Measurements from ENCODE around the gene DOHH.
A peak's percentile ranks its signal among the peaks of the same experiment; 100 is the strongest.

DOHH gene

DNA sequence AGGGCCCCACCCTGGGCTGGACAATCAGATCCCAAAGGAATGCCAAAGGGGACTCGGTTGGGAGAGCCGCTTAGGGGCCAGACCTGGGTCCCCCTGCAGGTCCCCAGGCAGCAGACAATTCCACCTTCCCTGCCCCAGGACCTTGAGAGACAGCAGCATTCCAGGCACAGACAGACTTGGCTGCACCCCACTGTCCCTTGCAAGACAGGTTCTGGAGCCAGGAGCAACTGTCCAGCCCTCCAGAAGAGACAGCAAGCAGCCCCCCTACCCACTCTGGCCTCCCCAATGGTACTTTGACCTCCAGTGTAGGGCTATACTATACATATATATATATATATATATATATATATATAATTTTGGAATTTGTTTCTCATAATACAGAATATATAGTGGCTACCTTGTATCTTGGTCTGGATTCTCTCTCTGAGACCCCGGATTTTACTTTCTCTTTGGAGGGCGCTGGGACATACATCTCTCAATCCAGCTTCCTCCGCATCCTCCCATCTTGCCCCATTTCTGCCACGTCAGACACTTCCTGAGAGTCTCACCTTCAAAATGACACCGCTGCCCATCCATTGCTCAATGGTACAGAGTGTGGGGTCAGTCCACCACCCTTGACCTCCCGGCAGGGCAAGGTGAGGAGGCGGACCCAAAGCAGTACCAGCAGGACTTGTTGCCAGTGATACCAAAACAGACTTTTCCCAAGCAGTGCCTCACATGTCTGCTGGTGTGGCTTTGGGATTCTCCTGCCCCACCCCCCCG, 32.9 kb downstream of the DOHH start:
- Histone ChIP-seq H3K9ac (ENCODE audit: low read depth, low read length) (no peak overlapping the region), H3K4me3 (ENCODE audit: low read length) (no peak overlapping the region), H3K4me1 (ENCODE audit: insufficient read depth, low read length) (no peaks in the 10 kb centered on the region), H3K27me3 (ENCODE audit: insufficient read depth, low read length) (peaks cover 78% of the 10 kb centered on the region), H3K36me3 (ENCODE audit: insufficient read depth, low read depth, low read length) (no peaks in the 10 kb centered on the region), H3K27ac (ENCODE audit: low read length) (no peak overlapping the region), H3K9me3 (ENCODE audit: insufficient read depth, low read depth, low read length) (peaks cover 4% of the 10 kb centered on the region; the same call in 1 of the 2 replicates)

GRCh38 chr19:3466635-3467034, 33.8 kb downstream of the DOHH start:
- H3K4me1 ChIP-seq (ENCODE audit: insufficient read depth, low read length): no peaks in the 10 kb centered on the region
- no peak overlapping the region for H3K27ac ChIP-seq (ENCODE audit: low read length)
- no peak overlapping the region for H3K4me3 ChIP-seq (ENCODE audit: low read length)
- H3K27me3 ChIP-seq (ENCODE audit: insufficient read depth, low read length): peaks cover 76% of the 10 kb centered on the region
- H3K9ac ChIP-seq (ENCODE audit: low read depth, low read length): no peak overlapping the region
- H3K36me3 ChIP-seq (ENCODE audit: insufficient read depth, low read depth, low read length): no peaks in the 10 kb centered on the region
- H3K9me3 ChIP-seq (ENCODE audit: insufficient read depth, low read depth, low read length): peaks cover 4% of the 10 kb centered on the region; the same call in 1 of the 2 replicates

DNA sequence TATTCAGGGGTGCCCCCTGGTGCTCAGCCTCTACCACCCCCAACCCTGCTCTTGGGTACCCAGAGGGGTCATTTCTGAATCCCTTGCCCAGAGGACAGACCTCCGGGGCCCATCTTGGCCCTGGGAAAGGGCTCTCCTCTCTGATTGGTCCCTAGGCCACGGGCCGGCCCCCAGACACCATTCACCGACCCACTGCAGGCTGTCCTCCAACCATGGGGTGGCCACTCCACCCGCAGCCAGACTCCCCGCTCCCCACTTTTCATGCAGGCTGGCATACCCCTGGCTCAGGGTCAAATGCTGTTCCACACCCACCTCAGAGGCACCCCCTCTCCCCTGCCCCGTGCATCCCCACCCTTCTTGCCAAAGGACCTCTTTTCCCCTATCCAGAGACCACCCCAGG, 34.9 kb downstream of the DOHH start:
- Histone ChIP-seq H3K4me1 (ENCODE audit: insufficient read depth, low read length) (no peaks in the 10 kb centered on the region), H3K9me3 (ENCODE audit: insufficient read depth, low read depth, low read length) (peaks cover 4% of the 10 kb centered on the region; the same call in 1 of the 2 replicates), H3K36me3 (ENCODE audit: insufficient read depth, low read depth, low read length) (no peaks in the 10 kb centered on the region), H3K27ac (ENCODE audit: low read length) (no peak overlapping the region), H3K4me3 (ENCODE audit: low read length) (no peak overlapping the region), H3K9ac (ENCODE audit: low read depth, low read length) (no peak overlapping the region), H3K27me3 (ENCODE audit: insufficient read depth, low read length) (peaks cover 79% of the 10 kb centered on the region)

DNA sequence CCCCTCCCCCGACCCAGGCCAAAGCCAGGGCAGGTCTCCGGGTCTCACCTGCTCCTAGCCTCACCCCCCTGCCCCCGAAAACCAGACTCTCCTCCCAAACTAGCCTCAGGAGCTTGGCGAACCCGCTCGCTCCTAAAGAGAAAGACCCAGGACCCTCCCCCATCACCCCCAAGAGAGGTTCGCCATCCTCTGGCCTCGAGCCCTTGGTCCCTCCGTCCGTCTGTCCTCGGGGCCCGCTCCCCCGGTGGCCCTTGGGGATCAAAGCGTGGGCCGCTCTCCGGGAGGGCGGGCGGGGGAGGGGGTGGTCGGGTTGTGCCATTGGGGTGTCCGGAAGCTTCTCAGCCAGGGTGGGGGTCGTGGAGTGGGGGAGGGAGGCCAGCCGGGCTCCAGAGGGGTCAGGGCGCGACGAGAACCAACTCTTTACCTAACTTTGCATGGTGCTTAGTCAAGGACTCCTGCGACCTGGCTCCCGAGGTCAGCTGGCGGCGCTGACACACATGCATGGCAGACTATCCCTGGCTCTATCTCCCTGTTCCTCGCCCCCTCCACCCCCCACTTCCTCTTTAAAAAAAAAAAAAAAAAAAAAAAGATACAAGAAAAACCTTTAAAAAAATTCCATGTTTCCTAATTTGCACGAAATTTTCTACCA, 35.8 kb downstream of the DOHH start:
- Histone ChIP-seq H3K4me1 (ENCODE audit: insufficient read depth, low read length) (no peaks in the 10 kb centered on the region), H3K9ac (ENCODE audit: low read depth, low read length) (no peak overlapping the region), H3K36me3 (ENCODE audit: insufficient read depth, low read depth, low read length) (no peaks in the 10 kb centered on the region), H3K4me3 (ENCODE audit: low read length) (no peak overlapping the region), H3K9me3 (ENCODE audit: insufficient read depth, low read depth, low read length) (peaks cover 4% of the 10 kb centered on the region; the same call in 1 of the 2 replicates), H3K27ac (ENCODE audit: low read length) (no peak overlapping the region), H3K27me3 (ENCODE audit: insufficient read depth, low read length) (peaks cover 79% of the 10 kb centered on the region)

DNA sequence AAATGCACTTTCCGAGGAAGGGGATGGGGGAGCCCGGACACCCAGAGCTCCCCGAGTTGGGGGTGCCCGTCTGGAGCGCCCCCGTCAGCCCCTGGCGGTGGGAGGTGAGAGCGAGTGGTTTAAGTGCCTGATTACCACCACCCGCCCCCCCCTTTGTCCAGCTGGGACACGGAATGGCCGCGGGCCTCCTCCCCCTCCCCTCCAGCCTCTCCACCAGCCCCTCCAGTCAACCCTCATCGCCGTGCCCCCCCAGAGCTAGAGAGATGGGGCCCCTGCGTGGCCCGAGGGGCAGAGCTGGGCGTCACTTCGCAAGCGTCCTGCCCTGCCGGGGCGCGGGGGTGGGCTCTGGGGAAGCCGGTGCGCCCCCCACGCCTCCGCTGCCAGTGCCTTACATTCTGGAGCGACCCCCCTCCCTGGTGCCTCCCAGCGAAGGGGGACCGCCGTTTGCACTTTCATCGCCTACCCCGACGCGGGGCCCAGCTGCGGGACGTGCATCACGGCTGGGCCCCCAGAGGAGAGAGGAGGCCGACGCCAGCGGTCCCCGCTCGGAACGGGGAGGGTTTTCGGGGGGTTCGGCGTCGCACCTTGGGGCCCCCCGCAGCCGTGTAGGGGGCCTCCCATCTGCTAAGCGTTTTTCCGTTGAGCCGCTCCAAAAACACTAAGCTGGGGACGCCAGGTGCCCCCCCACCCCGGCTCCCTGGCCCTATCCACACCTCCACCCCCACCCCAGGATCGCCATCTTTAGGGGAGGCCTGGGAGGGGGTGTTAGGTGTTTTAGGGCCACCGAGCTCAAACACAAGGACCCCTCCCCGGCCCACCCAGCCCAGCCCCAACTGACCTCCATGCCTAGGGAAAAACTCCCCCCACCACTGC, 36.5 kb downstream of the DOHH start:
- no peaks in the 10 kb centered on the region for H3K36me3 ChIP-seq (ENCODE audit: insufficient read depth, low read depth, low read length)
- H3K27ac ChIP-seq (ENCODE audit: low read length): no peak overlapping the region
- no peak overlapping the region for H3K9ac ChIP-seq (ENCODE audit: low read depth, low read length)
- H3K9me3 ChIP-seq (ENCODE audit: insufficient read depth, low read depth, low read length): peaks cover 4% of the 10 kb centered on the region; the same call in 1 of the 2 replicates
- no peaks in the 10 kb centered on the region for H3K4me1 ChIP-seq (ENCODE audit: insufficient read depth, low read length)
- peak overlapping the region; percentile 22; the same call in 1 of the 2 replicates for H3K4me3 ChIP-seq (ENCODE audit: low read length)
- H3K27me3 ChIP-seq (ENCODE audit: insufficient read depth, low read length): peaks cover 79% of the 10 kb centered on the region

DNA sequence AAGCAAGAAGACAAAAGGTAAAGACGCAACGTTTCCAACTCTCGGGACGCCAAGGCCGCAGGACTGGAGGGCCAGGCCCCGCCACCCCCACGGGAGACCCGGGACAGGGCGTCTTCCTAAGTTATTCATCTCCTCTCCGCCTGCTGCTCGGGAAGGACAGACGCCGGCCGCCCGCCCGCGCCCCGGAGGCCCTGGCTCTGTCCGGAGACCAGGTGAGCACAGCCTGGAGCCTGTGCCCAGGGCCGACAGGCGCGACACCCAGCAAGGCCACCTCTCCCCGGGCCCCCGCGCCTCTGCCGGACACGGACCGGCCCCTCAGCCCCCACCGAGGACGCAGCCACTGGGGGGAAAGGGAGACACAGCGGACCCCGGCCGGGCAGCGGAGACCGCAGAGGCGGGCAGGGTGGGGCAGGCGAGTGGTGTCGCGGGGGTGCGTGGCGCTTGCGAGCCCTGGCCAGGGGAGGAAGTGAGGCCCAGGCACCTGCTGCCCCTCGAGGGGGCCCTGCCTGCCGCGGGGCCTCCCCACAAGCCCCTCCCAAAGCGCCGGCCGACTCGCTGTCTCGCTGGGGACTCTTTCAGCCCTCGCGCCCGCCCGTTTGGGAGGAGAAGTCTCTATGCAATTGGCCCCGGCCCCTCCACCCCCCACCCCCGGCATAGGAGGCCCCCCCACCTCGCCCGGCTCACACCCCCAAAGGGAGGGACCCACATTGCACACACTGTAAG, 37.3 kb downstream of the DOHH start:
- H3K9me3 ChIP-seq (ENCODE audit: insufficient read depth, low read depth, low read length): peaks cover 4% of the 10 kb centered on the region; the same call in 1 of the 2 replicates
- peaks cover 87% of the 10 kb centered on the region for H3K27me3 ChIP-seq (ENCODE audit: insufficient read depth, low read length)
- H3K4me1 ChIP-seq (ENCODE audit: insufficient read depth, low read length): no peaks in the 10 kb centered on the region; the same call in 1 of the 2 replicates
- H3K27ac ChIP-seq (ENCODE audit: low read length): no peak overlapping the region
- no peak overlapping the region; the same call in 1 of the 2 replicates for H3K4me3 ChIP-seq (ENCODE audit: low read length)
- no peaks in the 10 kb centered on the region for H3K36me3 ChIP-seq (ENCODE audit: insufficient read depth, low read depth, low read length)
- no peak overlapping the region for H3K9ac ChIP-seq (ENCODE audit: low read depth, low read length)

GRCh38 chr19:3459965-3460582, 40.4 kb downstream of the DOHH start:
- H3K4me1 ChIP-seq (ENCODE audit: insufficient read depth, low read length): no peaks in the 10 kb centered on the region; the same call in 1 of the 2 replicates
- no peak overlapping the region for H3K27ac ChIP-seq (ENCODE audit: low read length)
- no peaks in the 10 kb centered on the region for H3K9me3 ChIP-seq (ENCODE audit: insufficient read depth, low read depth, low read length)
- H3K27me3 ChIP-seq (ENCODE audit: insufficient read depth, low read length): peaks cover 81% of the 10 kb centered on the region
- H3K36me3 ChIP-seq (ENCODE audit: insufficient read depth, low read depth, low read length): no peaks in the 10 kb centered on the region
- H3K9ac ChIP-seq (ENCODE audit: low read depth, low read length): no peak overlapping the region
- no peak overlapping the region for H3K4me3 ChIP-seq (ENCODE audit: low read length)

GRCh38 chr19:3459089-3459881, 41.2 kb downstream of the DOHH start:
- Histone ChIP-seq H3K27me3 (ENCODE audit: insufficient read depth, low read length) (peaks cover 73% of the 10 kb centered on the region), H3K4me1 (ENCODE audit: insufficient read depth, low read length) (no peaks in the 10 kb centered on the region; the same call in 1 of the 2 replicates), H3K9me3 (ENCODE audit: insufficient read depth, low read depth, low read length) (no peaks in the 10 kb centered on the region), H3K9ac (ENCODE audit: low read depth, low read length) (no peak overlapping the region), H3K27ac (ENCODE audit: low read length) (no peak overlapping the region), H3K4me3 (ENCODE audit: low read length) (peak overlapping the region; percentile 43; the same call in 1 of the 2 replicates), H3K36me3 (ENCODE audit: insufficient read depth, low read depth, low read length) (no peaks in the 10 kb centered on the region)

GRCh38 chr19:3458229-3459088, 42.0 kb downstream of the DOHH start:
- Histone ChIP-seq H3K4me1 (ENCODE audit: insufficient read depth, low read length) (no peaks in the 10 kb centered on the region; the same call in 1 of the 2 replicates), H3K9ac (ENCODE audit: low read depth, low read length) (no peak overlapping the region), H3K4me3 (ENCODE audit: low read length) (peak overlapping the region; percentile 43; the same call in 1 of the 2 replicates), H3K27ac (ENCODE audit: low read length) (no peak overlapping the region), H3K36me3 (ENCODE audit: insufficient read depth, low read depth, low read length) (no peaks in the 10 kb centered on the region), H3K27me3 (ENCODE audit: insufficient read depth, low read length) (peaks cover 65% of the 10 kb centered on the region), H3K9me3 (ENCODE audit: insufficient read depth, low read depth, low read length) (no peaks in the 10 kb centered on the region)
